NCI-H128 (cell line): ENCODE data around the gene MAGI1.

Source experiments
- DNase-seq: peaks from one replicate; lab custom pipeline; 2025; ENCODE audit not compliant: unreplicated experiment; lab: John Stamatoyannopoulos, UW

Gene MAGI1

DNA sequence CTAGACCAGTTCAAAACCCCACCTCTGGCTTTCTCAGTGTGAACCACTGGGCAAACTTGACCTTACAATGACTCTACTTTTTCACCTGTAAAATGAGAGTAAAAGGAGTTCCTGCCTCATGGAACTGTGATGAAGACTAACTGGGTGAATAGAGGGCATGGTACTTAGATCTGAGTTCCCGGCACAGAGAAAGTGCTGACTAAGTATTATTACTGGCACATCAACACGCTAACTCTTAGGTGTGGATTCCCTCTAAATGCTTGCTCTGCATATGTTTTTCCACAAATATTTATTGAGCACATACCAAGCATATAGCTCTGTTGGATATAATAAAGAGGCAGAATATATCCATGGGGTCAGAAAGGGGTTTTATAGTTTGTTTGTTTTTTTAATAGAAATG is 437.8 kb downstream of the MAGI1 start:
- no peak for DNase-seq

DNA sequence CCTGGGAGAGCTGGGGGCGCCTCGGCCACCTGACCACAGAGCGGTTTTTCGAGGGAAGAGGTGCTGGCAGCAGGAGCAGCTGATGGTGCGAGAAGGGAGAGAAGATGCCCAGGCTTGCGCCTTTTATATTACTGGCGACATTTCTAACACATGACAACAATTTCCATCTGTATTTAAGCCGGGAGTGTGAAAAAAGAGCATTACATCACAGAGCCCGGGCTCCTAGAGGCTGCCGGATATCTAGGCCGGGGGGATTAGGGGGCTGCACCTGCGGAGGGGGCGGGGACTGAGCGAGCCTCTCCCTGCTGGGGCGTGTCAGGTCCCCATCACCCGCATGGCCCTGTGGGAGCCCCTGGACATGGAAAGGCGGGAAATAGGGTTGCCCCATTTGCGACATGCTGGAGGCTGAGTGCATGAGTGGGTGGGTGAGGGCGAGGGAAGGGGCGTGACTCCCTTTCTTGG is 440.7 kb downstream of the MAGI1 start:
- no peak for DNase-seq

DNA sequence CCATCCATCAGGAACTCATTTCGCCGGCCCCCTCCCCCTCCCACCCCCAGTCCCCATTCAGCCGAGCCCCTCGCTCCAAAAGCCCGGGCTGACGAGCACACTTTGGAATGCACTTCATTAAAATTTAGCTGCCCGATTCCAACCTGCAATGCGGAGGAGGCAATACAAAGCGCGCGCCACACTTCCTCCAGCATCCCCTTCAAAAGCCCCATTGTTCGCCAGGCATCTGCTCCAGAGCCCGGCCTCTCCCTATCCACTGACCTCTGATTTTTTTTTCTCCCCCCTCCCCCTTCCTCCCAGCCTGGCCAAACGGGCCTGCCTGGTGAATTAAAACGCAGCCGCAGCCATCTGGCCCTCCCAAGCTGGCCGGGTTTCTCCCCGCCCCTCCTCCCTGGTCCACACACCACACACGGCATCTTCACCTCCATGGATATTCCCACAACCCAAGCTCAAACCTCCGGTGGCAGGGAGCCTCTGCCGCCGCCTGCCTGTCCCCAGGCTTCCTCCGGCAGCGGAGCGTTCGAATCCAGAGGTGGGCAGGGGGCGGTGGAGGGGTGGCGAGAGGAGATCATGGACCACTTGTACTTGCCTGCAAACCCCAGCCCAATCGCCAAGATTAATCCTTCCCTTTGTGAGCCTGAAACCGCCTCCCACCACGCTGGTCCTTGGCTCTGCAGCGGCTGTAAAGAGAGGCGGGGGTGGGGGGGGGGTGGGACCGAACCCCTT is 441.3 kb downstream of the MAGI1 start:
- DNase-seq, result no peak

DNA sequence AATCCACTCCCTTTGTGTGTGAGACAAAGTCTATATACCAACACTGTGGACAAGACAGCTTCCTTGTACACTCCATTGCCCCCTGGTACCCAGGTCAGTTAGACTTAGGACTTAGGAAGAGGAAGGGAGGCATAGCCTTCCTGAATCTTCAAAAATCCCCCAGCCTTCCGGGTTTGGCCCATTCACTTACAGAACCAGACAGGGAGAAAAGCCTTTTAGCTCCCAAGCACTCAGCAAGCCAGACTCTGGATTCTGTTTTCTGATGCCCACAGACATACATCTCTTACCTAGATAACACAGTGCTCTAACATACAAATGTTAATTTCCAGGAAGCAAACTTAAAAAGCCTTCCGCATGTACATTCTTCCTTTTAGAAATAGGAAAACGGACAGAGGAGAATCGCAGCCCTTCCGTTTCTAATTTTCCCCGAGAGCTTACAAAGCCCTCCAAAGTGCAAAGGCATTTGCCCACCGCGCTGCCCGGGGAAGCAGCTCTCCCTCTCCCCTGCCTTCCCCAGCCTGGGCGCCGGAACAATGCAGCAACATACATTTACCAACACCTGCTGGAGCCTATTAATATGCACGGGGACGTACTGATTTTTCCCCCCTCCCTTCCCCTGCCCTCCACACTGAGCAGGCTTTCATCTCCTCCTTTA is 442.0 kb downstream of the MAGI1 start:
- DNase-seq, result no peak

DNA sequence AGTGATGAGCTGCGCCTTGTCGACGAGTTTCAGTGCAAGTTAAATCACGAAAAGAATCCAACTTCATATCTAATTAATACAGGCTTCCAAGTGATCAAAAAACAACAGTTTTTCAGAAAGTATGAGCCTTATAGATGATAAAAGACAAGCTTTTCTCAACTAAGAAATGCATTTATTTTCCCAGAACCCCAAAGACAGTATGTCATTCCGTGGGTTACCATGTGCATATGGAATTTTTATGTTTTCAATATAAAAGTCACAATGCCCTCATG is 442.8 kb downstream of the MAGI1 start:
- DNase-seq, result no peak

DNA sequence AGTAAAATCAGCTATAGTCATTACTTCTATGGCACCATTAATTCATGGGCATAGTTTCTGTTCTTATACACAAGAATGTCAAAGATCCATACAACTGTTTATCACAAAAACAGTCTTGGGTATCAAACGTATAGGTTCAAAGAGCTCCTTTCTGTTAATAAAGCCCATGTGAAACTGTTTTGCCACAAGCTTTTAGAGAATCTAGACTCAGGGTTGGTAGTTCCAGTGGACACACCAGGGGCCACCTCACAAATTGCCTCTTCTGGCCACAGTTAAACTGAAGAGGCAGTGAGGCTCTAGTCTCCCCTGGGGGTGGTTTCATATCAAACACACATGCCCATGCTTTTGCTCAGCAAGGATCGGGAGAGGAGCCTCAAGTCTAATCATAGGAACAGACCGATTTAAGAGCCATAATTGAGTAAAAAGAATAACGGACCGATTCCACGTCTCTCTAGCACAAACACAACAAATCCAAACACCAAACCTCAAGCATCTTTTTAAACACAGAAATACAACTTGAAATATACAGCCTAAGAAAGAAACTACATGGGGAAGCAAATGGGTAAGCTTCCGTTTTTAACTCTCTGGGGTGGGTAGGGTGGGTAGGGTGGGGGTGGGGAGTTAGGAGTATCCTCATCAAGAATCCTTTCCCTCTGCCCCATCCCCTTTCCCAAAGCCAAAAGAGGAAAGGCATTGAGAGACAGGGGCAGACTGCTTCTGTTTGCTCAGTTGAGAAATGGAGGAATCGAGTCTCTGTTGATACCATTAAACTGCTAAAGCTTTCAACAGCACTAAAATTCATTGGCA is 443.3 kb downstream of the MAGI1 start:
- no peak for DNase-seq

DNA sequence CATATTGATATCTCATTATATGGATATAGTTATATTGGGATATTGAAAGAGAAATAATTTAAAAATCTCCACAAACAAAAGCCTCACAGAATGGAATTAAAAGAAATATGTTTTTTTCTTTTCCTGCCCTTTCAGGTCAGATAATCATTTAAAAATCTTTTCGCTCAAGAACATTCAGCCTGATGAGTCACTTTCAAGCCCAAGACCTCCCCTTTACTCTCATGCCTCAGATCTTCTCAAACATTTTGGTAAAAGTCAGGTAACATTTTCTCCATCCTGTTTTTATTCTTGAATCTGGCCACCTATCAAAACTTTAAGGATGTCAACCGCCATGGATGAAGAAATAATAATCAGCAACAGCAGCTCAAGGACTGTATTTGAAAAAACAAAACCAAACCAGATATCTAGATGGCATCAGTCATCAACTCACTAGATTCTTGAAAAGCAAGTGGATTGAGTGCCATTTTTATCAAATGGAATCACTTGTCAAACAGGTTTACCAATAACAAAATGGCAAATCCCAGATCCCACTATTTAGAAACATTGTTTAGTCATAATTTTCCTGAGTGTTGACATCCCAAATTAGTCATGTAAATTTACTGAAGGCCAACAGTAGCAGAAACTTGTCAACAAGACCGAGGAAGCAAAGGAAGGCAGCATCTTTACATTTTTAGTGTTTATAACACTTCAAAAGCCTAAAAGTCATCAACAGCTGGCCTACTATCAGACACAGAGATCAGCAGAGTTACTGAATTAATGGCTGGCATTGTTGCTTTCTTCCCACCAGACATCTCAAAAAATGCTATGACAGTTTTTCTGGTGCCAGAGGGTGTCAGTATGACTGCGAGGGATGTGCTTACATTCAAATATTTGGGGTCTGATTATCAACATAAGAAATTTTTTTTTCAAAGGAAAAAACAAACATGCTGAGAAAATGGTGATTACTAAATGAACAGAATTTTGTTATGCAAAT is 444.7 kb downstream of the MAGI1 start:
- DNase-seq, result no peak

DNA sequence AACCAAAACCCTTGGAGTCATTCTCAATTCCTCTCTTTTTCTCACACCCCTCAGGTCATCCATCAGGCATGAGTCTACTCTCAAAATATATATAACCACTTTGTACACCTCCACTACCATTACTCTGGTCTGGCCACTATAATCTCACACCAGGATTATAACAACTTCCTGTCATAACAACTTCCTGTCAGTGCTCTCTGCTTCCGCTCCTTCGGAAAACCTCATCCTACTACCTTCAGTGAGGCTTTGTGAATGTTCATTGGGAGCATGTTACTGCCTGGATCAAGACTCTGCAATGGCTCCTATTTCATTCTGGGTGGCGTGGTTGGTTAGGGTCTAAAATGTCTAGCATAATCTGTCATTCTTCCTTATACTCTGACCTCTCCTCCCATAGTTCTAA is 447.4 kb downstream of the MAGI1 start:
- no peak for DNase-seq

DNA sequence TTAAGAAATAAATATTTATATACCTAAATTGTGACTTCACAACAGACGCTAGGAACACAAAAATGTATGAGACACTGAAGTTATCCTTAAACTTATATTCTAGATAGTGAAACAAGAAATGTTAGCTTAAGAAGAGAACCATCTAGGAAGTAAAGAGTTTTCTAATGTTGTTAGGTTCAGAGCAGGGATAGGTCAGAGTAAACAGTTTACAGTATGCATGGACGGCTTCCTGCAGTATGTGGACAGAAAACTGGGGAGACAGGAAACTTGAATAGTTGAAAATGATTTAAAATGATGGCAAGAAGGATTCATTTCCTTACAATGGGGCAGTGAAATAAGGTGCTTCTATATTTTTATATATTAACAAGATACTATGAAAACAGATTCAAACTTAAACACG is 449.8 kb downstream of the MAGI1 start:
- DNase-seq, result no peak

DNA sequence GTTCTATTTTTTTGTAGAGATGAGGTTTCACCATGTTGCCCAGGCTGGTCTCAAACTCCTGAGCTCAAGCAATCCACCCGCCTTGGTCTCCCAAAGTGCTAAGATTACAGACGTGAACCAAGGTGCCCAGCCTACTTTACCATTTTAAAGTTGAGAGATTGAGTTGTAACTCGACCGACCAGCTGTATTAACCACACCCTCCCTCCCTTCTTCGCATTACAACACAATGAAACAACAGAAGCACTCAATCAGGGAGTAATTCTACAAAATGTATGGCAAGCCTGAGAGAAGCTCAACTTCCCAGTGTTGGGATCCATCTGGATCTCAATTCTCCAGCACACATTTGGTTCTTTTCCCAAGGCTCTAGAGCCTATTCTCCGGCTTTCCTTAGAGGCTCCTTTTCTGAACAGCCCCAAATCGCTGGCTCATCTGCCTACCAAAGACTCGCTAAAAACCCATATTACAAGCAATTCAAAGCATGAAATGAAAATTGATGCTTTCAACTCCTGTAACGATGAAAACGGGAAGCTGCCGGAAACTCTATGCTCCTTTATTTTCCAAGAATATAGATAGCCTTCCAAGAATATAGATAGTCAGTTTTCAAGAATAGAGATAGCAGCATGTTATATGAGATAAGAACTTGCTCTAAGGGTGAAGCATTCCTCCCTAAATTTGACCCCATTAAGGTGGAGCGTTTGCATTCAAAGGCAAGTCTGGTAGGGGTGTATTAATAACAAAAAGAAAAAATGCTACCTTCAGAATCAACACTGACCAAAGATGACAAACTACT is 450.9 kb downstream of the MAGI1 start:
- no peak for DNase-seq

DNA sequence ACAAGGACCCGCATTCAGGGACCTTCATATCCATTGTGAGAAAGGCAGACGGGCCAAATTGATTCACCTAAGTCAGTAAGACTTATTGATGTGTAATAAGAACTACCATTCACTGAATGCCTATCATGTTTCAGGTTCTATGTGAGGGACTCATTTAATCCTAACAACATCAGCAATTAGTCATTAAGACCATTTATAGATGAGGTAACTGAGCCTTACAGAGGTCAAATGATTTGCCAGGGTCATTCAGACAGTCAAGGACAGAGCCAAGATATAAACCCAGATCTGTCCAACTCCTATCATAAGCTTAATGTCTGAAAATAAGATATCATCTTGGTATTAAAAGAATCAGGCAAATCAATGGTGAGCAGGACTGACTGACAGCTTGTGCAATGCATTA is 453.8 kb downstream of the MAGI1 start:
- no peak for DNase-seq

DNA sequence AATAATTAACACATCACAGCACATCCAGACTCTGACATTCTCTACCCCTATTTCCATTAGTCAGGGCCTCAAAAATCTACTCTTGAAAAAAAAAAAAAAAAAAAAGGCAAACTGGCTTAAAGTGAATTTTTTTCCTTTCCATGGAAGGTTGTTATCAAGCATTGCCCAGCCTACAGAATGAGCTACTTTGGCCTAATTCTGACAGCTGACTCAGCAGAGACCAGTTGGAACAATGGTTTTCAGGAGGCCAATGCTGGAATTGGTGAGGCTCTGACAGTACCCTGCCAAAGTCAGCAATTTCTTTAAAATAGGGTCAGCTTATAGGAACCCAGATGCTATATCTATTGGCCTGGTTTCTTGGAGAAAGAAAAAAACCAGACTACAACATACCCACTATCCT is 454.7 kb downstream of the MAGI1 start:
- DNase-seq, result no peak

DNA sequence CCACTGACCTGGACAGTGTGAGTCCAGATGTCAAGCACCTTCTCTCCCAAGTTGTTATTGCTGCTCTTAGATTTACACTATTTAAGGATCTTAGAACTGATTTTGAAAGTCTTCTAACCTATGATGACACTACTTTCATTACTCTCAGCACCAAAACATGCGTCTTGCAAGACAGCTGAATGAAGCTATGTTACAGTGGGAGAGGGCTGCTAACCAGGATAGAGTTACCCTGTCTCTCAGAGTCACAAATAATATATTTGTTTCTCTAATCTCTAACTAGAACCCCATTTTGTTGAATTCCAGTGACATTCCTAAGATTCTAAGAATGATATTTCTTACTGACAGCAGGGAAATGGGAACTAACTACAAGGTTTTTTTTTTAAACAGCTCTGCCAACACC is 455.5 kb downstream of the MAGI1 start:
- DNase-seq, result no peak

DNA sequence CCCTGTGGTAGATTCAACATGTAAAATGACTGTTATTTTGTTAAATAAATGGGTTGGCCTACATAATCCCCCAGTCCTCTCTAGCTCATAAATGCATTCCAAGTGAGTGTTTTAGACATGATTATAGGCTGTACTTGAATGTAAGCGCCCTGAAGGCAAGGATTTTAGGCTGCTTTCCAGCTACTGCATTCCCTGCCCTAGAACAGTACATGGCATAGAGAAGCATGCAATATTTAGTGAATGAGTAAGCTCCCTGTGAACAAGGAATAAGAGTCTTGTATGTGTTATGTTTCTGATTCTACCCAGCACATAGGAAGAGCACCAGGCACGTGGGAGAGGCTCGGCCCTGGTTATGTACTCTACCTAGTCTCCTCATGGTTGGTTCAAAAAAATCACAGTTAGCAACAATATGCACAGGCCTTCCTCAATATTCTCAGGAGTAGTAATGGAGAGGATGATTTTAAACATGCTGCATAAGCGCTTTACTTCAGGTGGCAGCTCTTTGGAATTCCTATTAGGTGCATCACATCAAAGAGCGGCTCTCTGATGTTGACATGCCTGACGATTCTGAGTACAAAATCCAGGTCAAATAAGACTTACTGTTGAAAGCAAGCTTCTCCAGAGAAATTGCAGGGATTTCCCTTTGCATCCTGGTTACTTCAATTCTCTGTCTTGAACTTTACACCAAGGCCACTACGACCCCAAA is 456.6 kb downstream of the MAGI1 start:
- no peak for DNase-seq

DNA sequence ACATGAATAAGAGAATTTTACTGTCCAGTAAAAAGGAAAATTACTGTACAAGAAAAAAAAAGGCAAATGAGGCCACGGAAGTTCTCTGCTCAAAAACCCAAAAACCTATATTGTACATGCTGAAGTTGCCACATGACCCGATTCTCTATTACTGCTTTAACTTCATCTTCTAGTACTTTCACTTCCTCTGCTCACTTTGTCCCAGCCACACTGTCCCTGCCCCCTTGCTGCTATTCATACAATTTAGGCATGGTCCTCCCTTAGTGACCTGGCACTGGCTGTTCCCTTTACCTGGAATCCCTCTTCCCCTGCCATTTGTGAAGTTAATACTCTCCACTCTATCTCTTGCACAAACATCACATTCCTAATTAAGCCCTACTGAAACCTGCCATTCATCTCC is 457.4 kb downstream of the MAGI1 start:
- DNase-seq, result no peak

DNA sequence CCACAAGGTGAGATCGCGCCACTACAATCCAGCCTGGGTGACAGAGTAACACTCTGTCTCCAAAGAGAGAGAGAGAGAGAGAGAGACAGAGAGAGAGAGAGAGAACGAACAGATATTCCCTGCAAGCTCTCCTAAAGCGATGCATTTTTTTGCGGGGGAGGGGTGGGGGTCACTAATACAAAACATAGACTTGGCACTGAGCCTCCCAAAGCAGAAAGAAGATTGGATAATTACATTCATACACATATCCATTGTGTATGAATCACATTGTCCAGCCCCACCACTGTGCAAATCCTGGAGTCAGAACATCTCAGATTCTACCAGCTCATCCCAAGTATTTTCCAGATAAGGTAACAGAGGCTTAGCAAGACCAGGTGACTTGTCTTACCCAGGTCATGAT is 459.9 kb downstream of the MAGI1 start:
- DNase-seq, result no peak

DNA sequence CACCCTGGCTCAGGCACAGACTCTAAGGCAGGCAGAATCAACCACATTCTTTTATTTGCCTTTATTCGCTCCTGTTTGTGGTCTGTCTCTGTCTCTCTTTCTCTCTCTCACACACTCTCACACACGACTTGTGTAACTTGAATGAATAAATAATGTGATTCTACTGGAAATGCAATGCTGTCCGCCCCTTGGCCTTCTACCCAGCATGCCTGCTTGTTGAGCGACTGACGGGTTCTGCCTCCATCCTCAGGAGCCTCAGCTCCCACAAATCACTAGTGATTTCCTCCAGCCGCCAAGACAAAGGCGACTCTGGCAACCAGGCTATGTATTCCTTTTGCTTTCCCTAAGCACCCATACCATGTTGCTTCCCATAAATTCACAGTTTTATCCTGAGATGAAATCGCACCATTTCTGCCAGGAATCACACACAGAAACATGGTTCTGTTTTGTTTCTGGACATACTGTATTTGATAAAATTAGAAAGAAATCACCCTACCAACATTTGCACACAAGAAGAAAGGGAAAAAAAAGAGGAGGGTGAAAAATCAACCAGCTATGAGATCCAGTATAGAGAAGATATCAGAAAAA is 460.8 kb downstream of the MAGI1 start:
- DNase-seq, result no peak

DNA sequence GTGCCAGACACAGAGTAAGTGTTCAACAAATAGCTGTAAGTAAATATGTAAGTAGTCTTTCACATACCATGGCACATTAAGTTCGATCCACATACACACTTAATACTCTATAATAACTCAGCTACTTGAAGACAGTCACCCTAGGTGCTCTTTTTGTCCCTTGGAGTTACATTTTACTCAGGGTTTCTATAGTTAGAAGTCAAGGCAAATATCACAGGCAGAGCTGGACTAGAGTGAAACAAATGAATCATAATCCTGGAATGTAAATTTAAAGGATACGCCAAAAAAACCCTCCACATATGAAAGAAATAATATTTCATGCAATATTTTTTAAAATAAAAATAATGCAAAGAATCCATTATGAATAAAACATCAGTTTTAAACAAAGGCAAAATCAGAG is 461.8 kb downstream of the MAGI1 start:
- no peak for DNase-seq

DNA sequence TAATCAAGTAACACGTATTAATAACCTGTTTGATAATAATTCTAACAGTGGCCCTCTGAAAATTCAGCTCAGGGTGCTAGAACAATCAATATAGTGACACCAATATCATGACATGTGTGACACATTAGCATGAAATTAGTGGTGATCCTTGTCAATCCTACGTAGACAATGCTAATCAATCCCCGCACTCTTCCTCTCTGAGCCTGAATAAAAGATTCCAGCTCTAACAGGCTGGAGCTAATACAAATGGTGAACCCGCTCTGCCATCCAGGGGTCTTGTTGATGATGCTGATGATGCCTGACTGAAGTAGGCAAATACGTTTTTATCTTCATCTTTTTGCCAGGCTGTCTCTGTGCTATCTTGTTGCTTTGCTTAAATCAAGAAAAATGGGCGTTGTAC is 462.5 kb downstream of the MAGI1 start:
- no peak for DNase-seq
